CD14-positive monocyte (primary cell): ENCODE measurements around the gene SQSTM1. TPM values are rescaled to one million over a fixed set of nuclear protein-coding genes. Genes with fewer than 3 reads are reported as not detected.

Experiments used
- DNase-seq, 3 donors: peaks; one replicate each; pipeline ENCODE4 v3.0.0-alpha.2; 2011 to 2022
- H2AFZ ChIP-seq: 2 replicates; pipeline ENCODE4 v1.6.0; 2012; ENCODE audit warnings: mild to moderate bottlenecking, low read depth, low read length, inconsistent platforms; ENCODE audit not compliant: insufficient read depth, poor library complexity, severe bottlenecking
- H3K27ac ChIP-seq, 2 donors: 1 replicate in 1 of 2; 2 replicates in 1 of 2; pipeline ENCODE4 v1.5.1; 2012 to 2013; ENCODE audit warnings: low read length in 2 of 2, control low read depth in 1 of 2, inconsistent platforms in 1 of 2, low read depth in 1 of 2, mild to moderate bottlenecking in 1 of 2
- H3K27me3 ChIP-seq, 2 donors: one replicate each; pipeline versions ENCODE4 v1.6.0 to v1.6.1; 2011 to 2013; ENCODE audit warnings: low read length in 2 of 2; ENCODE audit not compliant: control insufficient read depth in 2 of 2, insufficient read depth in 2 of 2
- H3K36me3 ChIP-seq, 2 donors: replicated peaks in 1 of 2; 1 replicate in 1 of 2; 2 replicates in 1 of 2; pipeline versions ENCODE4 v1.5.1 to v1.6.1; 2012 to 2013; ENCODE audit warnings: low read length in 2 of 2, control low read depth in 1 of 2, inconsistent platforms in 1 of 2, mild to moderate bottlenecking in 1 of 2; ENCODE audit not compliant: insufficient read depth in 2 of 2, control insufficient read depth in 1 of 2
- H3K4me1 ChIP-seq, 2 donors: 1 replicate in 1 of 2; 2 replicates in 1 of 2; pipeline versions ENCODE4 v1.5.1 to v1.6.1; 2012 to 2013; ENCODE audit warnings: low read length in 2 of 2, control low read depth in 1 of 2, inconsistent platforms in 1 of 2, mild to moderate bottlenecking in 1 of 2, moderate library complexity in 1 of 2; ENCODE audit not compliant: insufficient read depth in 2 of 2, control insufficient read depth in 1 of 2
- H3K4me2 ChIP-seq: replicated peaks from 2 replicates; pipeline ENCODE3; 2012; ENCODE audit warnings: low read length, moderate library complexity, mild to moderate bottlenecking; ENCODE audit not compliant: poor library complexity, severe bottlenecking; ENCODE audit errors: extremely low read depth
- H3K4me3 ChIP-seq, 3 experiments: fragments of 200-600 bp in 1 of 3; sonication (generic) in 1 of 3; replicated peaks in 1 of 3; 1 replicate in 2 of 3; 2 replicates in 1 of 3; pipeline ENCODE4 v1.5.1; 2011 to 2013; ENCODE audit warnings: low read length in 3 of 3, mild to moderate bottlenecking in 3 of 3, control low read depth in 2 of 3, low read depth in 2 of 3, inconsistent platforms in 1 of 3, moderate library complexity in 1 of 3
- H3K79me2 ChIP-seq: 2 replicates; pipeline ENCODE4 v1.6.0; 2012; ENCODE audit warnings: mild to moderate bottlenecking, control low read depth, inconsistent platforms, low read length, moderate library complexity; ENCODE audit not compliant: insufficient read depth
- H3K9ac ChIP-seq: 2 replicates; pipeline ENCODE4 v1.6.0; 2017; ENCODE audit warnings: low read length, mild to moderate bottlenecking; ENCODE audit not compliant: insufficient read depth, poor library complexity, severe bottlenecking
- H3K9me3 ChIP-seq, 2 donors: replicated peaks in 1 of 2; 1 replicate in 1 of 2; 2 replicates in 1 of 2; pipeline versions ENCODE4 v1.5.1 to v1.6.1; 2012 to 2013; ENCODE audit warnings: low read length in 2 of 2, control low read depth in 1 of 2; ENCODE audit not compliant: control insufficient read depth in 1 of 2, insufficient read depth in 1 of 2
- H4K20me1 ChIP-seq: 2 replicates; pipeline ENCODE4 v1.6.0; 2012; ENCODE audit warnings: mild to moderate bottlenecking, low read length, control low read depth, moderate library complexity; ENCODE audit not compliant: insufficient read depth
- H3K27ac Mint-ChIP-seq, 7 donors: one replicate each; pipeline ENCODE4 v1.8.0; 2020; ENCODE audit warnings: mild to moderate bottlenecking in 7 of 7, mixed read lengths in 7 of 7, moderate library complexity in 6 of 7, inconsistent platforms in 2 of 7
- H3K27me3 Mint-ChIP-seq, 3 donors: one replicate each; pipeline ENCODE4 v1.8.0; 2021 to 2022; ENCODE audit warnings: low read depth in 3 of 3, mild to moderate bottlenecking in 3 of 3, mixed read lengths in 3 of 3, moderate library complexity in 3 of 3, inconsistent platforms in 1 of 3
- H3K36me3 Mint-ChIP-seq, 2 donors: one replicate each; pipeline ENCODE4 v1.8.0; 2020; ENCODE audit warnings: mixed read lengths in 2 of 2, inconsistent platforms in 1 of 2, mild to moderate bottlenecking in 1 of 2
- H3K4me1 Mint-ChIP-seq: one replicate; pipeline ENCODE4 v1.8.0; 2020; ENCODE audit warnings: mild to moderate bottlenecking, mixed read lengths
- H3K4me3 Mint-ChIP-seq, 2 donors: one replicate each; pipeline ENCODE4 v1.8.0; 2020; ENCODE audit warnings: mild to moderate bottlenecking in 2 of 2, mixed read lengths in 2 of 2, moderate library complexity in 1 of 2
- H3K9me3 Mint-ChIP-seq, 7 donors: one replicate each; pipeline ENCODE4 v1.8.0; 2020 to 2022; ENCODE audit warnings: mixed read lengths in 7 of 7, mild to moderate bottlenecking in 6 of 7, moderate library complexity in 6 of 7, inconsistent platforms in 2 of 7
- CTCF ChIP-seq: fragments of 200-600 bp; IDR thresholded peaks from one replicate; pipeline ENCODE4 v1.8.0; 2022; ENCODE audit warnings: antibody characterized with exemption, mild to moderate bottlenecking
- WGBS: methylation state at CpG from one replicate; pipeline ENCODE4 v1.1.5; 2013; ENCODE audit warnings: missing lambda C conversion rate; ENCODE audit not compliant: insufficient coverage; 5-methylcytosine and 5-hydroxymethylcytosine counted together
- intact Hi-C, 2 donors: fragments of 100-400 bp; cut with micrococcal nuclease; formaldehyde crosslinking; loops; one replicate each; pipeline versions ENCODE4 v1.15.0 to v1.15.1; 2023
- polyA plus RNA-seq, 3 donors: library from polyadenylated mRNA; depleted of rRNA in 1 of 3; unstranded in 2 of 3; stranded (reverse) in 1 of 3; fragments of 300-500 nt in 2 of 3; fragments of >200 nt in 1 of 3; fragmentation: Illumina TruSeq in 2 of 3; gene quantifications; 1 replicate in 2 of 3; 2 replicates in 1 of 3; pipeline ENCODE4 v1.2.3, GENCODE V29; 2012 to 2021

SQSTM1 gene
- polyA plus RNA-seq, 3 donors: 182 to 312 (median 275) TPM

- WGBS: 96% methylated on average over 9 of the region's 9 CpGs
- H3K9me3 ChIP-seq: no peaks in the 10 kb centered on the region
- no peak overlapping the region for H3K4me2 ChIP-seq
- intact Hi-C loops: no loop called here
- no peak for TF ChIP-seq CTCF
- Mint-ChIP-seq H3K36me3 (peaks cover 11 to 33% of the 10 kb centered on the region in 2 donors), H3K9me3 (peaks cover 0 to 2% (median 0%) of the 10 kb centered on the region in 7 donors), H3K27ac (no peak overlapping the region), H3K4me3 (no peak overlapping the region), H3K4me1 (peaks cover 54% of the 10 kb centered on the region), H3K27me3 (peaks cover 0 to 3% (median 3%) of the 10 kb centered on the region in 3 donors)
- H3K27me3 ChIP-seq: no peaks in the 10 kb centered on the region
- H3K79me2 ChIP-seq: peaks cover 33% of the 10 kb centered on the region
- no peak overlapping the region for H3K27ac ChIP-seq
- peaks cover 46 to 48% of the 10 kb centered on the region in 2 donors for H3K4me1 ChIP-seq
- DNase-seq: no peak
- no peak overlapping the region for H3K4me3 ChIP-seq
- no peak overlapping the region for H2AFZ ChIP-seq
- H4K20me1 ChIP-seq: peaks cover 49% of the 10 kb centered on the region
- H3K9ac ChIP-seq: no peak overlapping the region
- peaks cover 0 to 6% of the 10 kb centered on the region in 2 donors for H3K36me3 ChIP-seq
These were observed 37.6 kb upstream of the SQSTM1 start for GRCh38 chr5:179783128-179783527.

- intact Hi-C loops: no loop called here
- Histone ChIP-seq H3K79me2 (peaks cover 5% of the 10 kb centered on the region), H3K4me3 (no peak overlapping the region), H3K9ac (no peak overlapping the region), H3K9me3 (no peaks in the 10 kb centered on the region), H4K20me1 (peaks cover 15% of the 10 kb centered on the region), H2AFZ (no peak overlapping the region), H3K4me2 (no peak overlapping the region), H3K27me3 (no peaks in the 10 kb centered on the region), H3K4me1 (peaks cover 15 to 20% of the 10 kb centered on the region in 2 donors), H3K36me3 (no peaks in the 10 kb centered on the region), H3K27ac (no peak overlapping the region)
- WGBS: 92% methylated on average over 12 of the region's 12 CpGs
- TF ChIP-seq CTCF: no peak
- Mint-ChIP-seq H3K4me3 (no peak overlapping the region), H3K4me1 (peaks cover 22% of the 10 kb centered on the region), H3K27ac (peak overlapping the region in 1 of 7 donors; percentile 8), H3K9me3 (peaks cover 0 to 3% (median 2%) of the 10 kb centered on the region in 7 donors), H3K27me3 (peaks cover 0 to 3% (median 3%) of the 10 kb centered on the region in 3 donors), H3K36me3 (peaks cover 5 to 10% of the 10 kb centered on the region in 2 donors)
- DNase-seq: no peak
These were observed 33.8 kb upstream of the SQSTM1 start for GRCh38 chr5:179786861-179787260.
